Central memory CD8-positive, alpha-beta T cell (primary cell): ENCODE measurements around the gene C11orf58.
A peak's percentile ranks its signal among the peaks of the same experiment; 100 is the strongest.

ENCODE experiments used
- ATAC-seq: fragments of 150-1000 bp; cut with Tn5 transposase; replicated peaks from 2 replicates; pipeline ENCODE4 v1.10.0; 2022; ENCODE audit warnings: mild to moderate bottlenecking, moderate FRiP score, moderate number of reproducible peaks; ENCODE audit not compliant: poor library complexity, severe bottlenecking; ENCODE audit errors: extremely low read depth
- DNase-seq, 2 donors: peaks; one replicate each; pipeline ENCODE4 v3.0.0; 2021; ENCODE audit warnings: low spot score in 2 of 2
- H3K27ac Mint-ChIP-seq: one replicate; pipeline ENCODE4 v1.8.0; 2022; ENCODE audit warnings: low read depth, mild to moderate bottlenecking, moderate library complexity, mixed read lengths
- H3K27me3 Mint-ChIP-seq: one replicate; pipeline ENCODE4 v1.8.0; 2022; ENCODE audit warnings: mixed read lengths
- H3K36me3 Mint-ChIP-seq: one replicate; pipeline ENCODE4 v1.8.0; 2022; ENCODE audit warnings: mild to moderate bottlenecking, moderate library complexity, mixed read lengths; ENCODE audit not compliant: insufficient read depth
- H3K4me1 Mint-ChIP-seq: one replicate; pipeline ENCODE4 v1.8.0; 2022; ENCODE audit warnings: mixed read lengths
- H3K4me3 Mint-ChIP-seq: one replicate; pipeline ENCODE4 v1.8.0; 2022; ENCODE audit warnings: mild to moderate bottlenecking, moderate library complexity, mixed read lengths
- H3K9me3 Mint-ChIP-seq: one replicate; pipeline ENCODE4 v1.8.0; 2022; ENCODE audit warnings: mixed read lengths

The C11orf58 gene

GRCh38 chr11:16749092-16749491, 10.6 kb downstream of the C11orf58 start:
- H3K27ac Mint-ChIP-seq, result no peak overlapping the region

GRCh38 chr11:16749666-16750065, 11.2 kb downstream of the C11orf58 start:
- DNase-seq (no peak), ATAC-seq (no peak)
- Mint-ChIP-seq H3K27me3 (no peaks in the 10 kb centered on the region), H3K27ac (no peak overlapping the region), H3K9me3 (no peaks in the 10 kb centered on the region), H3K36me3 (peaks cover 85% of the 10 kb centered on the region), H3K4me1 (peaks cover 24% of the 10 kb centered on the region), H3K4me3 (no peak overlapping the region)

More at GRCh38 chr11:16749092-16749491, 10.6 kb downstream of the C11orf58 start:
- ATAC-seq (no peak), DNase-seq (no peak)
- Mint-ChIP-seq H3K4me3 (no peak overlapping the region), H3K27me3 (no peaks in the 10 kb centered on the region), H3K36me3 (peaks cover 87% of the 10 kb centered on the region), H3K4me1 (peaks cover 29% of the 10 kb centered on the region), H3K9me3 (no peaks in the 10 kb centered on the region)

- no peak overlapping the region for H3K27ac Mint-ChIP-seq
- no peaks in the 10 kb centered on the region for H3K9me3 Mint-ChIP-seq
- no peak for ATAC-seq
- peaks cover 85% of the 10 kb centered on the region for H3K36me3 Mint-ChIP-seq
- peaks cover 17% of the 10 kb centered on the region for H3K4me1 Mint-ChIP-seq
- H3K27me3 Mint-ChIP-seq, result no peaks in the 10 kb centered on the region
- no peak for DNase-seq
- H3K4me3 Mint-ChIP-seq, result no peak overlapping the region
These were observed 12.0 kb downstream of the C11orf58 start for GRCh38 chr11:16750417-16750816.

GRCh38 chr11:16758382-16759024, 20.1 kb downstream of the C11orf58 start:
- Mint-ChIP-seq H3K27me3 (no peaks in the 10 kb centered on the region), H3K9me3 (no peaks in the 10 kb centered on the region), H3K27ac (no peak overlapping the region)

GRCh38 chr11:16759857-16760508, 21.5 kb downstream of the C11orf58 start:
- H3K4me1 Mint-ChIP-seq, result peaks cover 6% of the 10 kb centered on the region
- H3K4me3 Mint-ChIP-seq, result no peak overlapping the region
- H3K27me3 Mint-ChIP-seq, result no peaks in the 10 kb centered on the region
- peaks cover 24% of the 10 kb centered on the region for H3K36me3 Mint-ChIP-seq
- DNase-seq, result no peak
- no peak for ATAC-seq
- peak overlapping the region; percentile 69 for H3K27ac Mint-ChIP-seq
- H3K9me3 Mint-ChIP-seq, result no peaks in the 10 kb centered on the region

More at GRCh38 chr11:16758382-16759024, 20.1 kb downstream of the C11orf58 start:
- Mint-ChIP-seq H3K4me1 (peaks cover 6% of the 10 kb centered on the region), H3K36me3 (peaks cover 38% of the 10 kb centered on the region), H3K4me3 (no peak overlapping the region)
- DNase-seq (no peak), ATAC-seq (no peak)

GRCh38 chr11:16763746-16764145, 25.3 kb downstream of the C11orf58 start:
- no peak for DNase-seq
- no peaks in the 10 kb centered on the region for H3K9me3 Mint-ChIP-seq
- H3K27me3 Mint-ChIP-seq, result no peaks in the 10 kb centered on the region
- H3K4me3 Mint-ChIP-seq, result no peak overlapping the region
- ATAC-seq, result no peak
- peak overlapping the region; percentile 14 for H3K27ac Mint-ChIP-seq
- peaks cover 6% of the 10 kb centered on the region for H3K4me1 Mint-ChIP-seq
- H3K36me3 Mint-ChIP-seq, result peaks cover 2% of the 10 kb centered on the region

- ATAC-seq, result no peak
- H3K4me3 Mint-ChIP-seq, result no peak overlapping the region
- peaks cover 3% of the 10 kb centered on the region for H3K4me1 Mint-ChIP-seq
- DNase-seq, result no peak
- H3K27ac Mint-ChIP-seq, result no peak overlapping the region
- no peaks in the 10 kb centered on the region for H3K36me3 Mint-ChIP-seq
- no peaks in the 10 kb centered on the region for H3K9me3 Mint-ChIP-seq
- peaks cover 9% of the 10 kb centered on the region for H3K27me3 Mint-ChIP-seq
These were observed 26.4 kb downstream of the C11orf58 start for GRCh38 chr11:16764888-16765287.

- ATAC-seq (no peak), DNase-seq (no peak)
- Mint-ChIP-seq H3K27ac (no peak overlapping the region), H3K9me3 (no peaks in the 10 kb centered on the region), H3K36me3 (no peaks in the 10 kb centered on the region), H3K4me1 (no peaks in the 10 kb centered on the region), H3K4me3 (no peak overlapping the region), H3K27me3 (peaks cover 16% of the 10 kb centered on the region)
These were observed 28.7 kb downstream of the C11orf58 start for GRCh38 chr11:16767137-16767536.

- H3K27ac Mint-ChIP-seq, result no peak overlapping the region
- peaks cover 19% of the 10 kb centered on the region for H3K27me3 Mint-ChIP-seq
- no peaks in the 10 kb centered on the region for H3K4me1 Mint-ChIP-seq
- DNase-seq, result no peak
- no peaks in the 10 kb centered on the region for H3K36me3 Mint-ChIP-seq
- no peak for ATAC-seq
- H3K4me3 Mint-ChIP-seq, result no peak overlapping the region
- no peaks in the 10 kb centered on the region for H3K9me3 Mint-ChIP-seq
These were observed 29.5 kb downstream of the C11orf58 start for GRCh38 chr11:16767957-16768356.

- ATAC-seq, result no peak
- Mint-ChIP-seq H3K27ac (no peak overlapping the region), H3K27me3 (peaks cover 19% of the 10 kb centered on the region), H3K9me3 (no peaks in the 10 kb centered on the region), H3K36me3 (no peaks in the 10 kb centered on the region), H3K4me3 (no peak overlapping the region), H3K4me1 (no peaks in the 10 kb centered on the region)
- DNase-seq, result no peak
These were observed 30.9 kb downstream of the C11orf58 start for GRCh38 chr11:16769386-16769785.

GRCh38 chr11:16770016-16770415, 31.6 kb downstream of the C11orf58 start:
- Mint-ChIP-seq H3K36me3 (no peaks in the 10 kb centered on the region), H3K4me3 (no peak overlapping the region), H3K27me3 (peaks cover 19% of the 10 kb centered on the region), H3K4me1 (no peaks in the 10 kb centered on the region), H3K9me3 (no peaks in the 10 kb centered on the region), H3K27ac (no peak overlapping the region)
- DNase-seq (no peak), ATAC-seq (no peak)

GRCh38 chr11:16771350-16772140, 33.1 kb downstream of the C11orf58 start:
- no peaks in the 10 kb centered on the region for H3K9me3 Mint-ChIP-seq
- no peak for ATAC-seq

GRCh38 chr11:16772141-16772512, 33.7 kb downstream of the C11orf58 start:
- H3K27ac Mint-ChIP-seq, result no peak overlapping the region
- DNase-seq (no peak), ATAC-seq (no peak)
- no peaks in the 10 kb centered on the region for H3K36me3 Mint-ChIP-seq
- no peaks in the 10 kb centered on the region for H3K9me3 Mint-ChIP-seq
- H3K4me3 Mint-ChIP-seq, result no peak overlapping the region
- H3K4me1 Mint-ChIP-seq, result no peaks in the 10 kb centered on the region
- peaks cover 19% of the 10 kb centered on the region for H3K27me3 Mint-ChIP-seq

More at GRCh38 chr11:16771350-16772140, 33.1 kb downstream of the C11orf58 start:
- Mint-ChIP-seq H3K4me3 (no peak overlapping the region), H3K27ac (no peak overlapping the region), H3K27me3 (peaks cover 19% of the 10 kb centered on the region), H3K4me1 (no peaks in the 10 kb centered on the region), H3K36me3 (no peaks in the 10 kb centered on the region)
- DNase-seq, result no peak
